Mesenteric fat pad (tissue), 1 donor: ENCODE results near the gene IL19. TPM values are rescaled to one million over a fixed set of nuclear protein-coding genes. Genes with fewer than 3 reads are reported as not detected.

Experiments
- DNase-seq: peaks from one replicate; pipeline ENCODE4 v3.0.0-alpha.2; 2020; ENCODE audit warnings: low spot score
- total RNA-seq: library from RNA; stranded (reverse); fragmentation: NEBNext Ultra II Directional; extraction: Animal tissue kit (Norgen Biotek cat#: 25700); gene quantifications from one replicate; pipeline ENCODE4 v1.2.1, GENCODE V29; 2021
- donor health status: DM: yes; HTN: yes; CAD: no.

IL19 gene
- total RNA-seq, 1 donor from 2014 or later, result not detected

DNA sequence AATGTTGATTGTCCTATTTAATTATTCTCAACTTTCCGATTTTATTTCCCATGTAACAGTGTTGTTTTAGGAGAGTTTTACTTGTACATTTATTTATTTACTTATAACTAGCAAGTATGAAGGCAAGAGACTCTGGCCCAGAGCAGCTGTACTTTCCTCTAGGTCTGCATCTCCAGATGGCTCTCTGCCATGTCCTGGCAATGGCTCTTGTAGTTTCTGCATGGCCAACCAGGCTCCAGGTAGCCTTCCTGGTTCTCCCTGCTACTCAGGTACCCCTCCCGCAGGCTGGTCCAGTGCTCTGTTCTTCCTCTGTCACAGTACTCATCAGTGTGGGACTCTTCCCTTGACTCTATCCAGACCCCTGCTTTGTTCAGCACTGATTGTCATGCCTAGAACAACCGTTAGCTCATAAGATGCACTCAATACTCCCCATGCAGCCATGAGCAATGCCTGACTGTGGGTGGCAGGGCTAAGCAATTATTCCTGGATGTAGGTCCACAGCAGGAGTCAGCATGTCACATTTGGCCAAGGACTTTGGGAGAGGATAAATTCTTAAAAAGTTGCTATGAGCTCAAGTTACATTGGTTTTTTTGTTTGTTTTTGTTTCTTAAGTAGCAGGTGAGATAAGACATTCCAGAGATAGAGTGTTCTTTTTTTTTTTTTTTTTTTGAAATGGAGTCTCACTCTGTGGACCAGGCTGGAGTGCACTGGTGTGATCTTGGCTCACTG, 84.0 kb downstream of the IL19 start:
- no peak for DNase-seq

- DNase-seq, result no peak
These were observed 85.3 kb downstream of the IL19 start for GRCh38 chr1:206855859-206856258.

- no peak for DNase-seq
These were observed 86.3 kb downstream of the IL19 start for GRCh38 chr1:206856674-206857464.

- DNase-seq, result no peak
These were observed 88.5 kb downstream of the IL19 start for GRCh38 chr1:206859082-206859521.

GRCh38 chr1:206860165-206860564, 89.6 kb downstream of the IL19 start:
- no peak for DNase-seq

GRCh38 chr1:206863266-206863665, 92.7 kb downstream of the IL19 start:
- no peak for DNase-seq

DNA sequence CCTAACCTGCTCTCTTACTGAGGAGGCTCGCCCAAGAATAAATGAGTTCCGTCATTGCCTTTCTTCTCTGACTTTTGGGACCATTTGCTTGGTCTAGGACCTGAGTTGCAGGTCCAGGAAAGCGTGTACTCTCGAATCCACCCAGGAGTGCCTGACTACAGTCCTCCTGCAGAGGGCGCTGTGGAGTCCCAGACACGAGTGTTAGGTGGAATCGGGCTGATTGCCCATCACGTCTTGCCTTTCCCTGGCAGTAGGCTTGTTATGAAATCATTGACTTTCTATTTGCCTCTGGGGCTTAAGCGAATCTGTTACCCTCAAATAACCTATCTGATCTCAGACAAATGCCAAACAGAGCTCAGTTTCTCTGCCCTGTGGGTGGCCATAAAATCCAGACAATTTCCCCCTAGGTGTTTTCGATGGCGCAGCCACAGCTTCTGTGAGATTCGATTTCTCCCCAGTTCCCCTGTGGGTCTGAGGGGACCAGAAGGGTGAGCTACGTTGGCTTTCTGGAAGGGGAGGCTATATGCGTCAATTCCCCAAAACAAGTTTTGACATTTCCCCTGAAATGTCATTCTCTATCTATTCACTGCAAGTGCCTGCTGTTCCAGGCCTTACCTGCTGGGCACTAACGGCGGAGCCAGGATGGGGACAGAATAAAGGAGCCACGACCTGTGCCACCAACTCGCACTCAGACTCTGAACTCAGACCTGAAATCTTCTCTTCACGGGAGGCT, 94.5 kb downstream of the IL19 start, which contains the start of gene IL20:
Gene IL20, plus strand, starts transcription at position 685 of the 733 bp plus-strand sequence. CDS start 230 bp downstream, outside the sequence.
- no peak for DNase-seq

DNA sequence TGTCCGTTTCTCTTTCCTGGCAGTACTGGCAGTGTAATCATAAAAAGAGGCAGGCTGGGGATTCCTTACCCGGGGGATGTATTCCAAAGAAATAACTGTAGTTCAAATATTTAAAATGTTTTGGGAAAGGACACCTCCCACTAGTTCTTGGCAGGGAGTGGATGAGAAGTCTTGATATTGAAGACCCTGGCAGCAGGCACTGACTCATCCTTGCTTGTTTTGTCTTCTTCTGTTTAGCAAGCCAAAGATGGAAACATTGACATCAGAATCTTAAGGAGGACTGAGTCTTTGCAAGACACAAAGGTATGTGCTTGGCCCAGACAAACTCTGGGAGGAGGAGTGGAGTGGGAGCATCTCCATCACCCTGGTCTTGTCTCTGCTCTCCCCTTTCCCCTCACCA, 95.5 kb downstream of the IL19 start:
- no peak for DNase-seq

GRCh38 chr1:206867239-206867638, 96.7 kb downstream of the IL19 start:
- DNase-seq, result no peak

- no peak for DNase-seq
These were observed 97.1 kb downstream of the IL19 start for GRCh38 chr1:206867716-206868115.

DNA sequence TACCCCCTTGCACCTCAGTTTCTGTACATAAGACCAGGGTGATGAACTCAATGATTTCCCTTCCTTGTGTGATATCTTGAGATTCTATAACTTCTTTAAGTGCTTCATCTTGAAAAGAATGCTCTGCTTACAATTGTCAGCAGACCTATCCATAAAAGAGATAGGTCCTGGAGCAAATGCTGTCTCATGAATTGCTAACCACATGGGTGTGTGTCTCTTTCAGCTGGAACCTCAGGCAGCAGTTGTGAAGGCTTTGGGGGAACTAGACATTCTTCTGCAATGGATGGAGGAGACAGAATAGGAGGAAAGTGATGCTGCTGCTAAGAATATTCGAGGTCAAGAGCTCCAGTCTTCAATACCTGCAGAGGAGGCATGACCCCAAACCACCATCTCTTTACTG, 97.7 kb downstream of the IL19 start:
- DNase-seq, result no peak

GRCh38 chr1:206872139-206872538, 101.6 kb downstream of the IL19 start:
- no peak for DNase-seq

DNA sequence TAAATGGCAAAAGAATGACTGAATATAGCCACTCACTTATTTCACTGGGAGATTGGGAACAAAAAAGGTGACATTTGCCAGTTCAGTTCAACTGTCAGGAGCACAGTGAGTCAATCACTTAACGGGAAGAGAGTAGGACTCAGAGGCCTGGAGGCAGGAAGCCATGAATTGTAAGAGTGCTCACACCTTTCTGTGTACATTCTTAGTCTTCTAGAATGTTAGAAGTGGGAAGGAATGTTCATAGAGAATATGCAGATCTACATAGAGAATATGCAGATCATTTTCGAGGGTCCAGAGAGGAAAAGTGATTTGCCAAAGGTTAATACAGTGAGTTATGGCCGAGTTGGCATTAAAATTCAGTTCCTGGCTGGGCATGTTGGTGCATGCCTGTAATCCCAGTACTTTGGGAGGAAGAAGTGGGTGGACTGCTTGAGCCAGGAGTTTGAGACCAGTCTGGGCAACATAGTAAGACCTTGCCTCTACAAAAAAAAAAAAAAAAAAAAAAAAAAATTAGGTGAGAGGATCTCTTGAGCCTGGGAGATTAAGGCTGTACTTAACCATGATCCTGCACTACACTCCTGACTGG, 103.1 kb downstream of the IL19 start:
- DNase-seq, result no peak

- no peak for DNase-seq
These were observed 105.3 kb downstream of the IL19 start for GRCh38 chr1:206875752-206876377.

GRCh38 chr1:206878456-206878855, 107.9 kb downstream of the IL19 start:
- no peak for DNase-seq

- DNase-seq, result no peak
These were observed 109.7 kb downstream of the IL19 start for GRCh38 chr1:206880314-206880713.

GRCh38 chr1:206882555-206882954, 112.0 kb downstream of the IL19 start:
- no peak for DNase-seq

GRCh38 chr1:206883160-206883559, 112.6 kb downstream of the IL19 start:
- DNase-seq, result no peak

- DNase-seq, result no peak
These were observed 113.3 kb downstream of the IL19 start for GRCh38 chr1:206883876-206884275.

- no peak for DNase-seq
These were observed 114.9 kb downstream of the IL19 start for GRCh38 chr1:206885341-206886060.
